Diencephalon (tissue), 1 donor: ENCODE results near the gene SYPL2. TPM values are rescaled to one million over a fixed set of nuclear protein-coding genes. Genes with fewer than 3 reads are reported as not detected.

Source experiments
- total RNA-seq: library from RNA; depleted of rRNA; stranded (reverse); fragments of >200 nt; gene quantifications from one replicate; pipeline ENCODE4 v1.2.3, GENCODE V29; 2014

Gene SYPL2
- not detected for total RNA-seq

DNA sequence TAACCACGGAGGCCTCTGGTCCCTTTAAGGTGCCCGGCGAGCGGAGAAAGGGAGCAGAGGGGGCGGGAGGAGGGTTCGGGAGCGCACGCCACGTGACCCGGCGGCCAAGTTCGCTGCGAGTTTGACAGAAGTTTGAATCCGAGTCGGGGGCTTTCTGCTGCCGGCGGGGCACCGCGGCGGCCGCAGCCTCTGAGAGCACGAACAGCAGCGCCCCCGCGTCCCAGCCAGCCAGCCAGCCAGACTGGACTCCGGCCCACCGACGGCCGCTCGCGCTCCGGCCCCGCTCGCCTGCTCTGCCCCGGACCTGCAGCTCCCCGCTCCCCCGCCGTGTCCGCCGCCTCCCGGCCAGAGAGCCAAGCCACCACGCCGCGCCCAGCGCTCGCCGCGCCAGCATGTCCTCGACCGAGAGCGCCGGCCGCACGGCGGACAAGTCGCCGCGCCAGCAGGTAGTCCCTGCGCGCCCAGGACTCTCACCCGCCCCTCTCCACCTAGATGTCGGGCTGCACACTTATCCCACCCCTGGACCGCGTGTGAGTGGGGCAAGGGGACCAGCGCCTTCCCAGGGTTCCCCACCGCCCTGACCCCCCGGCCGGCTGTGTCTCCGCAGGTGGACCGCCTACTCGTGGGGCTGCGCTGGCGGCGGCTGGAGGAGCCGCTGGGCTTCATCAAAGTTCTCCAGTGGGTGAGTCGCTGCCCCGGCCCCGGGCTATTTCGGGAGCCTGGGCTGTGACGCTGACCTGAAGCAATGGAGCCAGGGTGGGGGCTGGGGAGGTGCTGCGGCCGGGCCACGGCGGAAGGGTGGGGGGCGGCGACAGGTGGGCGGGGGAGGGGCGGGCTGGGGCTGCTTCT lies at the start of gene SYPL2:
TSS of gene SYPL2 (plus strand) at position 95 of the 849 bp plus-strand sequence. CDS start at position 393, 298 bp downstream.

GRCh38 chr1:109426281-109427170 lies 39.8 kb upstream of the SYPL2 start, which contains the start of gene PSMA5:
TSS of gene PSMA5 (minus strand) at chr1:109426448. CDS start at chr1:109426330, 118 bp downstream.

DNA sequence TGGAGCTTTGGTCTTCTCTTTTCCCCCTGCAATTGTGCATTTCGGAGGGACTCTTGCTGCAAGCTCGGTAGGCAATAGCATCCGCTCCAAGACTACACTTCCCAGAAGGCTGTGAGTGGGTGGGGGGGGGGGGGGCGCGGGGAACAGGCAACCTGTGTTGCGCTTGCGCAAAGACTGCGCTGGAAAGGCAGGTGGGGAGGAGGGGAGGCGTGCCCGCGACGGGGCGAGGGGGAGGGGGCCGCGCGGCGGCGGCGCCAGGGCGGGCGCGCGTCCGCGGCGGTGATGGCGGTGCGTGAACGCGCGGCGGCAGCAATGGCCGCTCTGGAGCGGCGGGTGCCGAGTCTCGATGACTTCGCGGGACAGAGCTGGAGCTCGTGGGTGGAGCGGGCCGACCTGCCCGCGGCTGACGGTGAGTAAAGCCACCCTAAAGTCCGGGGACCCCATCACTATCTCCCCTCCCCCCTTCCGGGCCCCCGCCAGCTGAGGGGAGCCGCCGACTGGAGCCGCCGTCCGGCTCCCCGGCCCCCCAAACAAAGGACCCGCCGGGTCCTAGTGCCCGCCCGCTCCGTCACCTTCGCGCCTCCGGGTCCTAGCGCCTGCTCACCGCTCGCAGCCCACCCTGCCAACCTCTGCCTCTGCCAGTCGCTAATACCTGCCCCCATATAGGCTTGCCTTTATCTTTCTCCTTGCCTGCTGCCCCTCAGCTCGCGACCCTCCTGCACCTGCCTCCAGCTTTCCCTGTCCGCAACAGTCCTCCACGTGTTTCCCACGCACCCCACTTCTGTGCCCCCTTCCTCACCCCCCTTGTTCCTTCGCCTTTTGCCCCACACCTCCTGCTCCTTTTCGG lies 17.5 kb downstream of the SYPL2 start, which contains the start of gene ATXN7L2:
TSS of gene ATXN7L2 (plus strand) at position 234 of the 847 bp plus-strand sequence. CDS start at position 283, 49 bp downstream.

GRCh38 chr1:109493805-109494539 lies 27.6 kb downstream of the SYPL2 start, which contains the start of gene CYB561D1:
TSS of gene CYB561D1 (plus strand) at chr1:109494094. CDS start at chr1:109494140, 46 bp downstream.

GRCh38 chr1:109509176-109510134 lies 43.1 kb downstream of the SYPL2 start, which contains the start of gene AMIGO1:
TSS of gene AMIGO1 (minus strand) at chr1:109509727. CDS start at chr1:109508912, 815 bp downstream.

Other genes with a start within 250 kb of the SYPL2 start
- 40.8 TPM for gene CELSR2, start 217.0 kb upstream of the SYPL2 start, total RNA-seq
- 12.0 TPM for gene PSRC1, start 183.4 kb upstream of the SYPL2 start, total RNA-seq
- 0.23 TPM for gene MYBPHL, start 159.5 kb upstream of the SYPL2 start, total RNA-seq
- gene SORT1, start 68.6 kb upstream of the SYPL2 start, total RNA-seq, result 73.8 TPM
- gene PSMA5, start 40.1 kb upstream of the SYPL2 start, total RNA-seq, result 42.9 TPM
- 5.5 TPM for gene ATXN7L2, start 17.4 kb downstream of the SYPL2 start, total RNA-seq
- gene CYB561D1, start 27.5 kb downstream of the SYPL2 start, total RNA-seq, result 6.9 TPM
- gene AMIGO1, start 43.2 kb downstream of the SYPL2 start, total RNA-seq, result 16.6 TPM
- 17.8 TPM for gene GPR61, start 73.3 kb downstream of the SYPL2 start, total RNA-seq
- 12.9 TPM for gene GNAI3, start 82.1 kb downstream of the SYPL2 start, total RNA-seq
- gene GNAT2, start 153.1 kb downstream of the SYPL2 start, total RNA-seq, result not detected
- 70.8 TPM for gene AMPD2, start 153.3 kb downstream of the SYPL2 start, total RNA-seq
- gene GSTM4, start 189.6 kb downstream of the SYPL2 start, total RNA-seq, result 9.7 TPM
- 33.0 TPM for gene GSTM2, start 201.5 kb downstream of the SYPL2 start, total RNA-seq
- gene GSTM1, start 221.3 kb downstream of the SYPL2 start, total RNA-seq, result 15.0 TPM
- 6.2 TPM for gene GSTM5, start 245.7 kb downstream of the SYPL2 start, total RNA-seq